ENCODE results near the gene NBAS.

The NBAS gene

DNA sequence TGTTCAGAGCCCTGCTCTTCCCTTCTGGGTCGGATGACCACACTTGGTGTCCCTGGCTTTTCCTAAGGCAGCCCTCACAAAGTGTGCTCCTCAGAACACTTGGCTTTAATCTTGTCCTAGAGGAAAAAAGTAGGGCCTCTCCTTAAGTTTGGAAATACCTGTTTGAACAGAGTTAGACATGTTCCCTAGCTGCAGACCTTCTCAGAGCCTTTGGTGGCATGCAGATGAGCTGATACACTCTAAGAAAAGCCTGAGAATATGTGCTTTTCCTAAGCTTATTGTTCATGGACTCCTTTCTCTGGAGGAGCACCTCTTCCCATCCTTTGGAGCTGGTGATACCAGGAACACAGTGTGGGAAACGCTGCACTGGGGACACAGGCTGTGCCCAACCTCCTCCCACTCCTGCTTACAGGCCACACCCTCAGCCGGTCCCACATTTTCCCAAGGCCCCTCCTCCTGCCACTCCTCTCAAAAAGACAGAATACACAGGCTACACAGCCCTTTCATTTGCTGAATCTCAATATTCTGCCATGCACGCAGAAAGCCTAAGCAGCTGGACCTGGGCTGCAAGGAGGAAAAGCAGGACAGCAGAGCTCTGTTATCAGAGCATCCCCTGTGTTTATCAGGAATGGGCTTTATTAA is 443.6 kb downstream of the NBAS start:
- no peak overlapping the region for H3K4me3 ChIP-seq (ENCODE audit: control insufficient read depth, low read depth, low read length)
- TF ChIP-seq, protein P1, sequence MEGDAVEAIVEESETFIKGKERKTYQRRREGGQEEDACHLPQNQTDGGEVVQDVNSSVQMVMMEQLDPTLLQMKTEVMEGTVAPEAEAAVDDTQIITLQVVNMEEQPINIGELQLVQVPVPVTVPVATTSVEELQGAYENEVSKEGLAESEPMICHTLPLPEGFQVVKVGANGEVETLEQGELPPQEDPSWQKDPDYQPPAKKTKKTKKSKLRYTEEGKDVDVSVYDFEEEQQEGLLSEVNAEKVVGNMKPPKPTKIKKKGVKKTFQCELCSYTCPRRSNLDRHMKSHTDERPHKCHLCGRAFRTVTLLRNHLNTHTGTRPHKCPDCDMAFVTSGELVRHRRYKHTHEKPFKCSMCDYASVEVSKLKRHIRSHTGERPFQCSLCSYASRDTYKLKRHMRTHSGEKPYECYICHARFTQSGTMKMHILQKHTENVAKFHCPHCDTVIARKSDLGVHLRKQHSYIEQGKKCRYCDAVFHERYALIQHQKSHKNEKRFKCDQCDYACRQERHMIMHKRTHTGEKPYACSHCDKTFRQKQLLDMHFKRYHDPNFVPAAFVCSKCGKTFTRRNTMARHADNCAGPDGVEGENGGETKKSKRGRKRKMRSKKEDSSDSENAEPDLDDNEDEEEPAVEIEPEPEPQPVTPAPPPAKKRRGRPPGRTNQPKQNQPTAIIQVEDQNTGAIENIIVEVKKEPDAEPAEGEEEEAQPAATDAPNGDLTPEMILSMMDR (IDR thresholded peaks at IDR 0.05; ENCODE audit: control insufficient read depth, insufficient read depth, low read depth, low read length, missing control alignments): no peak
- DNase-seq (ENCODE audit: low read depth): no peak

All from AG09309 (cell line).